ENCODE data around the gene CREB5. TPM values are rescaled to one million over a fixed set of nuclear protein-coding genes. Genes with fewer than 3 reads are reported as not detected.

CREB5 gene
- total and polyA plus RNA-seq, 2 donors (not counting 3 experiments of a cell fraction or from before 2014, with no cell fraction given), result 19.6 to 28.4 TPM

DNA sequence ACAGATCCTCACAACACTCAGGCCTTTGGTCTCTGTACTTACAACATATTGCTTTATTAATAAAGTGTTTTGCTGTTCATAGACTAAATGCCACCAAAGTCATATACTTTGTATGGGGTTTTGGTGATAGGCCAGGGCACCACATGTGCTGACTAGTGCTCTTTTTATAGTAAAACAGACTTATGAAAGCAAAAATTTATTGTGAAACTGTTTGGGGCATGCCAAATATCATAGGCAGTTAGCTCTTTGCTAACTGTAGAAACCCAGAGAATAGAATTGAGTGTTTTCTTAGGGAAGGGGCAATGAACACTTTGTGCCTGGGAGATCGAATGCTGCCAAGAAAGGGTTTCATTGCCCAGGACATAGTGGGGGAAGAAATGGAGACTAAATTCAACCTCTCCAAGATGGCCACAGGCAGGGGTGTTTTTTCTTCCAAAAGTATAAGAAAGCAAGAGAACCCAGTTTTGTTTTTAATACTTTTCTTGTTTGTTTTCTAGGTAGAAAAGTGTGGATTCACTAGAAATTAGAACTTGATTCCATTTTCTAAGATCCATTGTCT, 403.1 kb downstream of the CREB5 start:
- H3K9ac ChIP-seq (replicated peaks; ENCODE audit: extremely low read depth, insufficient read depth, low read length), result no peak overlapping the region
- no peak for FAIRE-seq
- no peak overlapping the region for H3K27ac ChIP-seq (ENCODE audit: insufficient read depth, low read depth, low read length)
- H3K4me2 ChIP-seq (ENCODE audit: insufficient read depth, low read length), result no peak overlapping the region
- TF ChIP-seq JUN (IDR thresholded peaks at IDR 0.05; ENCODE audit: borderline replicate concordance, insufficient read depth, insufficient read length, low read depth) (no peak), MAX (IDR thresholded peaks at IDR 0.05; ENCODE audit: insufficient read depth, insufficient read length) (no peak), MYC (IDR thresholded peaks at IDR 0.05; ENCODE audit: low read depth, low read length) (no peak), POLR2AphosphoS5 (IDR thresholded peaks at IDR 0.05; ENCODE audit: insufficient read depth, low read depth, low read length) (no peak), EZH2 (IDR thresholded peaks at IDR 0.05; ENCODE audit: borderline replicate concordance, low read depth, low read length, severe bottlenecking) (no peak), FOS (IDR thresholded peaks at IDR 0.05; ENCODE audit: borderline replicate concordance, insufficient read depth, low read length) (no peak), GATA2 (IDR thresholded peaks at IDR 0.05; ENCODE audit: insufficient read depth, insufficient read length, low read depth, low read length) (no peak), POLR2A (IDR thresholded peaks at IDR 0.05; ENCODE audit: low read depth, low read length) (no peak)
- TF ChIP-seq, protein P1, sequence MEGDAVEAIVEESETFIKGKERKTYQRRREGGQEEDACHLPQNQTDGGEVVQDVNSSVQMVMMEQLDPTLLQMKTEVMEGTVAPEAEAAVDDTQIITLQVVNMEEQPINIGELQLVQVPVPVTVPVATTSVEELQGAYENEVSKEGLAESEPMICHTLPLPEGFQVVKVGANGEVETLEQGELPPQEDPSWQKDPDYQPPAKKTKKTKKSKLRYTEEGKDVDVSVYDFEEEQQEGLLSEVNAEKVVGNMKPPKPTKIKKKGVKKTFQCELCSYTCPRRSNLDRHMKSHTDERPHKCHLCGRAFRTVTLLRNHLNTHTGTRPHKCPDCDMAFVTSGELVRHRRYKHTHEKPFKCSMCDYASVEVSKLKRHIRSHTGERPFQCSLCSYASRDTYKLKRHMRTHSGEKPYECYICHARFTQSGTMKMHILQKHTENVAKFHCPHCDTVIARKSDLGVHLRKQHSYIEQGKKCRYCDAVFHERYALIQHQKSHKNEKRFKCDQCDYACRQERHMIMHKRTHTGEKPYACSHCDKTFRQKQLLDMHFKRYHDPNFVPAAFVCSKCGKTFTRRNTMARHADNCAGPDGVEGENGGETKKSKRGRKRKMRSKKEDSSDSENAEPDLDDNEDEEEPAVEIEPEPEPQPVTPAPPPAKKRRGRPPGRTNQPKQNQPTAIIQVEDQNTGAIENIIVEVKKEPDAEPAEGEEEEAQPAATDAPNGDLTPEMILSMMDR (IDR thresholded peaks at IDR 0.05; ENCODE audit: extremely low read depth in 1 of 2, insufficient read depth in 1 of 2, low read depth in 1 of 2, low read length in 2 of 2), result no peak
- DNase-seq (ENCODE audit: low read depth, low spot score), result no peak
- no peaks in the 10 kb centered on the region for H3K36me3 ChIP-seq (ENCODE audit: control insufficient read depth in 2 of 2, extremely low read depth in 1 of 2, insufficient read depth in 2 of 2, low read length in 2 of 2)
- CTCF ChIA-PET, result no interaction called here
- no peaks in the 10 kb centered on the region for H3K27me3 ChIP-seq (ENCODE audit: control insufficient read depth in 2 of 2, insufficient read depth in 2 of 2, low read length in 2 of 2)
- no peaks in the 10 kb centered on the region for H3K9me1 ChIP-seq (replicated peaks; ENCODE audit: control insufficient read depth, extremely low read depth, insufficient read depth, low read length)
- dilution Hi-C loops (cut with MboI; ENCODE audit: extremely low pct_ligation_motif_present, low sequenced_read_pairs) (no loop called here), intact Hi-C loops (cut with micrococcal nuclease) (no loop called here)
- H3K79me2 ChIP-seq (ENCODE audit: control insufficient read depth, insufficient read depth, low read length), result no peaks in the 10 kb centered on the region
- H3K9me3 ChIP-seq (replicated peaks; ENCODE audit: control insufficient read depth, insufficient read depth, low read length), result no peaks in the 10 kb centered on the region
- POLR2A ChIA-PET, result no interaction called here
- H3K4me3 ChIP-seq (replicated peaks in 1 of 3; ENCODE audit: insufficient read depth in 1 of 3, low read depth in 1 of 3, low read length in 3 of 3), result no peak overlapping the region
- H2AFZ ChIP-seq (ENCODE audit: low read depth, low read length), result no peak overlapping the region
- no TSS peak for BruUV-seq (replicated peaks)
- H4K20me1 ChIP-seq (replicated peaks; ENCODE audit: control insufficient read depth, extremely low read depth, insufficient read depth, low read length), result no peaks in the 10 kb centered on the region
- H3K4me1 ChIP-seq (ENCODE audit: control insufficient read depth, extremely low read depth, insufficient read depth, low read length), result no peaks in the 10 kb centered on the region

Data from endothelial cell of umbilical vein (primary cell).